LNCaP clone FGC (cell line): ENCODE results near the gene PRPF40B.

Source experiments
- DNase-seq: peaks from one replicate; pipeline ENCODE4 v3.0.0-alpha.2; 2011; ENCODE audit warnings: low read depth
- H3K4me3 ChIP-seq: 2 replicates; pipeline ENCODE4 v1.5.1; 2011; ENCODE audit warnings: mild to moderate bottlenecking, low read depth, low read length, control low read depth
- TF ChIP-seq, protein P1 (sequence below): IDR thresholded peaks from 2 replicates; pipeline ENCODE4 v1.5.1; 2012; ENCODE audit warnings: mild to moderate bottlenecking; ENCODE audit not compliant: control insufficient read depth, insufficient read depth; ENCODE audit errors: extremely low read depth

Gene PRPF40B

DNA sequence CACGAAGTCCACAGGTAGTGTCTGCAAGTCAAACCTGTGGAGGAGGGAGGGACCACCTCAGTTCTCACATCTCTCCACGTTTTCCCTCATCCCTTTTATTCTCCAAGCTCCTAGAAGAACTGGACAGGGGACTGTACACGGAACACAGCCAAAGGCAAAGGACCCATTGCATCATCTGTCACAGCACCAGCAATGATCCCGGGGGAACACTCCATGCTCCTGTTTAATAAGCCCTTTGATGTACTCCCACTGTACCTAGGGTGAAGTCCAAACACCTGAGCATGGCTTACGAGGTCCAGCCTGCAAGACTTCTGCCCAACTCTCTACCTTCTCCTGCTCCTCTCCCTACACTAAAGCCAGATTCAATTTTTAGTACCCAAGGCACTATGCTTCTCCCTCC, 26.5 kb downstream of the PRPF40B start:
- no peak overlapping the region for H3K4me3 ChIP-seq
- TF ChIP-seq, protein P1, sequence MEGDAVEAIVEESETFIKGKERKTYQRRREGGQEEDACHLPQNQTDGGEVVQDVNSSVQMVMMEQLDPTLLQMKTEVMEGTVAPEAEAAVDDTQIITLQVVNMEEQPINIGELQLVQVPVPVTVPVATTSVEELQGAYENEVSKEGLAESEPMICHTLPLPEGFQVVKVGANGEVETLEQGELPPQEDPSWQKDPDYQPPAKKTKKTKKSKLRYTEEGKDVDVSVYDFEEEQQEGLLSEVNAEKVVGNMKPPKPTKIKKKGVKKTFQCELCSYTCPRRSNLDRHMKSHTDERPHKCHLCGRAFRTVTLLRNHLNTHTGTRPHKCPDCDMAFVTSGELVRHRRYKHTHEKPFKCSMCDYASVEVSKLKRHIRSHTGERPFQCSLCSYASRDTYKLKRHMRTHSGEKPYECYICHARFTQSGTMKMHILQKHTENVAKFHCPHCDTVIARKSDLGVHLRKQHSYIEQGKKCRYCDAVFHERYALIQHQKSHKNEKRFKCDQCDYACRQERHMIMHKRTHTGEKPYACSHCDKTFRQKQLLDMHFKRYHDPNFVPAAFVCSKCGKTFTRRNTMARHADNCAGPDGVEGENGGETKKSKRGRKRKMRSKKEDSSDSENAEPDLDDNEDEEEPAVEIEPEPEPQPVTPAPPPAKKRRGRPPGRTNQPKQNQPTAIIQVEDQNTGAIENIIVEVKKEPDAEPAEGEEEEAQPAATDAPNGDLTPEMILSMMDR: no peak
- no peak for DNase-seq

DNA sequence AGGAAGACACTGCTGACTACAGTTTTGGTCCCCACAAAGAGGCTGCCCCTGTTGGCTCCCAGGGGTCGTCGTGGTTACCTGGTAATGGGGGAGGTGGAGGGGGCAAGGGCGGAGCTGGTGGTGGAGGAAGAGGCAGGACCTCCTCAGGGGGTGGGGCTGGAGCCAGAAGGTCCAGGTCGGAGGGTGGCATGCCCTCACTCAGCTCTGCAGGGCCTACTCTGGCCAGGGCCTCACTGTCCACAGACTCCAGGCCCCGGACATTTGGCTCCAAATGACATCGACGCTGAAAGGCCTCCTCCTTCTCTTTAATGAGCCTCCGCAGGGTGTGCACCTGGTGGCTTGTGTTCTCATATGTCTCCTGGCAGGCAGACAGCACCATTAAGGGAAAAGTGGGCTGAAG, 28.5 kb downstream of the PRPF40B start:
- no peak overlapping the region for H3K4me3 ChIP-seq
- TF ChIP-seq, protein P1: no peak
- no peak for DNase-seq

DNA sequence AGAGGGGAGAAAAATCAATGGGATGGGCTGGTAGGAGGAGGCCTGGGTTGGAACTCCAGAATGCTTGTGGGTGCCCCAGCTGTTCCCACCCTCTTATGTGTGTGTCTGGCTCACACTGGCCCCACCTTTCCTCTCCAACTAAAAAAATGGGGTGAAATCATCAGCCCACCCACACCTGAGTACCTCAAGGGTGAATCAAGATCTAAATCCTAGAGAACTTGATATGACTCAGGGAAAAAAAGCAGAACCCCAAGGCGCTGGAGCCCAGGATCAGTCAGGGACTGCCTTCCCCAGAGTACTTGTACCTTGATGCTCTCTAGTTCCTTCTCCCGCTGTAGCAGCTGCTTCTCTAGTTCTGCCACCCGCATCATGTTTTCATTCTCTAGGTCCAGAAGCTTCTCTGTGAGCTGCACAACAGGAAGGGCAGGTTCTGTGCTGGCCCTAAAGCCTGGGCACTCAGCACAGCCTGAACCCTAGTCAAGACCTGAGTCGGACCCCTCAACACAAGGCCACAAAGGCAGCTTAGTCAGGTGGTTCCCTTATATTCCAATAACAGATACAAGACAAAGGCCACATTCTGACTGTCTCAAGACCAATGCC, 29.7 kb downstream of the PRPF40B start:
- no peak for DNase-seq
- no peak overlapping the region for H3K4me3 ChIP-seq
- TF ChIP-seq, protein P1: no peak

DNA sequence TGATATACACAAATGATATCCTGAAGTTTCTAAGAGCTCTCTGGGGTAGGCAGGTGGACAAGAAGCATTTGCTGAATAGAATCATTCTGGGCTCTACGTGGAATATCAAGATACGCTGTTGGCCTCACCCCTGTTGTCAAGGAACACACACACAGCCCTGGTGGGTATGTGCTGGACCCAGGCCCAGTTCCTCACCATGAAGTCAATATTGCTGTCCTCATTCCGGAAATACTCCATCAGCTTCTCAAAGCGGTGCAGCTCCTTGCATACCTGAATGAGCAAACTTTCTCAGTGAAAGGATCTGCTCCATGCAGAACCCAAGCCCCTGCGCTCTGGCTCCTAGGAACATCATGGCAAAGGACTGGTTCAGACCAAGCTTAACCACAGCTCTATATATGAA, 31.4 kb downstream of the PRPF40B start:
- TF ChIP-seq, protein P1: no peak
- no peak for DNase-seq
- no peak overlapping the region for H3K4me3 ChIP-seq

DNA sequence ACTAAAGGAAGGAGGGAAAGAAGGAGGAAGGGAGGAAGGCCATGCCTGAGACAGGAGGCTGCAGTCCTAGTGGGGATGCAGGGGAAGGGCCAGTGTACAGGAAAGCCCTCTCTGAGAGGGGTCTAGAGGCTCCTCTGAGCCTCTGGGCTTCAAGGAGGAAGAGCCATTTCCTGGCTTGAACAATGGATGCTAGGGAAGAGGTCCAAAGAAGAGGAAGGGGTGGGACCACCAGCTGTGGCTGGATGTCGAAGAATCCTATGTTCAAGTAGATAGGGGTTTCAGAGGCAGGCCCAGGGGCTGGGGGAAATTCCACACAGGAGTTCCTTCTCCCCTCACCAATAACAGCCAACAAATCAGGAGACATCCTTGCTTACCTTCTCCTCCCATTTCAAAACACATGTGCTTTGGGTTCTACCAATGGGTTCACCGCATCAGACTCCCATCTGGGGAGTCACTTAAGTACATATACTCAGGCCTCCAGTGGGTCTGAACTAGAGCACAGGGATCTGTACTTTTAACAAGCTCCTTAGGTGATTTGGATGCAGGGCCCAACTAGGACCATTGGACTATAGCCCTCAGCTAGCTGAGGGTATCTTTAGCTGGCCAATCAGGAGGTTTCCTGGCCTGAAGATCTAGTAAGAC, 32.4 kb downstream of the PRPF40B start:
- DNase-seq: no peak
- TF ChIP-seq, protein P1: no peak
- H3K4me3 ChIP-seq: no peak overlapping the region

DNA sequence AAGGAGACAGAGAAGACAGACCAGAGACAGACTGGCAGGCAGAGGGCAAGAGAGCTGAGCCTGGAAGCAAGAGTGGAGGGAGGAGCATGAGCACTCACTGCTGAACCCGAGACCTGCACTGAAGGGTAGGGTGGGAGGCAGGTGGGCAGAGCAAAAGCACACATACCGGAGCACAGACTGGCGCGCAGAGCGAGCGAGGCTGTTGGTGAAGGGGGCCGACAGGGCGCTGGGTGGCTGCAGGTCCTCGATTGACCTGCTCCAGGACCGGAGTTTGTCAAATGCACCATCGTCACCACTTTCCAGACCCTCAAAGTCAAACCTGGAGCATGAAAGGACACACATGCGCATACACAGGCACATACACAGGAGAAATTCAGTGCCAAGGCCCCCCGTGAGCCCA, 34.9 kb downstream of the PRPF40B start:
- no peak overlapping the region for H3K4me3 ChIP-seq
- no peak for DNase-seq
- TF ChIP-seq, protein P1: no peak

DNA sequence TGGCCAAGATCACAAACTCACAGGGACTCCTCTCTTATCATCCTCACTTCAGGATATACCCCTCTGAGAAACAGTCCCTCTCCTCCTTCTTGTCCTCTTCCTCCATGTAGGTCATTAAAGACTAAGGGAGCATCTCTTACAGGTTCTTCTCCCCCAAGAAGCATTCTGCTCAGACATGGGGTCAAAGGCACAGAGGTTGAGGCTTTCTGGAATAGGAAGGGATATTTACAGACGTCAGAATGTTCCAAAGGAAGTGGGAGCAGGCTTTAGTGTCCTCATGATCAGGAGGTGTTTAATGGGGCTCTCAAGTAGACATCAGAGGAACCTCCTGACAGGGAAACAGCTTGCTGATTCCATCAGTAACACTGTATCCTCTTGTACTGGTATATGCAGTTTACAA, 36.4 kb downstream of the PRPF40B start:
- TF ChIP-seq, protein P1: no peak
- no peak overlapping the region for H3K4me3 ChIP-seq
- DNase-seq: no peak
